GM12872 (cell line): ENCODE data around the gene NRBF2.
A peak's percentile ranks its signal among the peaks of the same experiment; 100 is the strongest.

ENCODE experiments used
- CTCF ChIP-seq: IDR thresholded peaks from 3 replicates; pipeline ENCODE4 v1.5.1; 2011; ENCODE audit warnings: low read depth, mild to moderate bottlenecking, low read length, moderate library complexity; ENCODE audit not compliant: insufficient read depth

Gene NRBF2

GRCh38 chr10:63145782-63146181, 12.7 kb downstream of the NRBF2 start:
- TF ChIP-seq CTCF: no peak

- no peak for TF ChIP-seq CTCF
Measured at GRCh38 chr10:63146503-63146902, 13.4 kb downstream of the NRBF2 start.

GRCh38 chr10:63150745-63151144, 17.6 kb downstream of the NRBF2 start:
- no peak for TF ChIP-seq CTCF

- TF ChIP-seq CTCF: no peak
Measured at GRCh38 chr10:63154546-63155387, 21.6 kb downstream of the NRBF2 start.

- TF ChIP-seq CTCF: no peak
Measured at GRCh38 chr10:63155388-63156020, 22.4 kb downstream of the NRBF2 start.

GRCh38 chr10:63156236-63156635, 23.1 kb downstream of the NRBF2 start:
- no peak for TF ChIP-seq CTCF

- TF ChIP-seq CTCF: peak; percentile 71
Measured at GRCh38 chr10:63157845-63158624, 24.9 kb downstream of the NRBF2 start.
